Upper lobe of left lung (tissue), 6 donors: Measurements from ENCODE around the gene UBAC2. TPM values are rescaled to one million over a fixed set of nuclear protein-coding genes. Genes with fewer than 3 reads are reported as not detected.

Source experiments
- ATAC-seq, 2 donors: fragments of 200-7000 bp; cut with Tn5 transposase; one replicate each; pipeline ENCODE4 v1.9.1; 2022; ENCODE audit warnings: mild to moderate bottlenecking in 2 of 2, moderate library complexity in 2 of 2; ENCODE audit not compliant: low FRiP score in 2 of 2
- DNase-seq, 2 donors: peaks; one replicate each; pipeline ENCODE4 v3.0.0-alpha.2; 2019 to 2020
- H3K27ac ChIP-seq, 4 donors: fragments of 200-600 bp; sonication (generic); one replicate each; pipeline ENCODE4 v1.5.1; 2016 to 2019
- H3K27me3 ChIP-seq, 4 donors: fragments of 200-600 bp; sonication (generic); one replicate each; pipeline ENCODE4 v1.5.1; 2017 to 2019
- H3K36me3 ChIP-seq, 4 donors: fragments of 200-600 bp; sonication (generic); one replicate each; pipeline ENCODE4 v1.5.1; 2016 to 2019
- H3K4me1 ChIP-seq, 4 donors: fragments of 200-600 bp; sonication (generic); one replicate each; pipeline ENCODE4 v1.5.1; 2018 to 2019
- H3K4me3 ChIP-seq, 4 donors: fragments of 200-600 bp; sonication (generic); one replicate each; pipeline ENCODE4 v1.5.1; 2017 to 2019; ENCODE audit warnings: mild to moderate bottlenecking in 2 of 4, moderate library complexity in 1 of 4
- H3K9me3 ChIP-seq, 4 donors: fragments of 200-600 bp; sonication (generic); one replicate each; pipeline ENCODE4 v1.5.1; 2018 to 2019
- CTCF ChIP-seq, 6 experiments: fragments of 450-650 bp in 4 of 6; fragments of 200-600 bp in 2 of 6; sonication (generic) in 2 of 6; IDR thresholded peaks; one replicate each; pipeline ENCODE4 v1.5.1; 2016 to 2019; ENCODE audit warnings: antibody characterized with exemption in 6 of 6
- EP300 ChIP-seq, 4 donors: sonication (generic); formaldehyde crosslinking; IDR thresholded peaks; one replicate each; pipeline ENCODE4 v1.5.1; 2017; ENCODE audit warnings: antibody characterized with exemption in 4 of 4, control low read depth in 2 of 4
- POLR2A ChIP-seq, 4 donors: fragments of 450-650 bp; IDR thresholded peaks; one replicate each; pipeline ENCODE4 v1.5.1; 2016 to 2017; ENCODE audit warnings: antibody characterized with exemption in 4 of 4, mild to moderate bottlenecking in 2 of 4
- POLR2AphosphoS5 ChIP-seq, 2 donors: sonication (generic); formaldehyde crosslinking; IDR thresholded peaks; one replicate each; pipeline ENCODE4 v1.5.1; 2017; ENCODE audit warnings: antibody characterized with exemption in 2 of 2
- WGBS, 2 donors: methylation state at CpG; one replicate each; pipeline ENCODE4 v1.1.5; 2017 to 2018; 5-methylcytosine and 5-hydroxymethylcytosine counted together
- small RNA-seq, 4 donors: library from RNA; depleted of rRNA; stranded (forward); fragments of <200 nt; gene quantifications; one replicate each; pipeline ENCODE3, GENCODE V24; 2016
- total RNA-seq, 6 donors: library from RNA; depleted of rRNA in 4 of 6; stranded (reverse); fragments of >200 nt in 4 of 6; gene quantifications; one replicate each; pipeline versions ENCODE4 v1.1.0 to v1.2.1, GENCODE V29; 2016 to 2021
- donor health status: DM: no; HTN: no; CAD: no; lungs with moderate emphysema.
- donor health status: DM: no; HTN: yes; CAD: no; lungs with severe emphysema.

Gene UBAC2
- total RNA-seq, 6 donors from 2014 or later, result 29.3 to 55.5 (median 47.7) TPM

GRCh38 chr13:99435116-99435515 lies 234.5 kb downstream of the UBAC2 start:
- H3K27me3 ChIP-seq, result no peaks in the 10 kb centered on the region
- no peaks in the 10 kb centered on the region for H3K36me3 ChIP-seq
- ATAC-seq (no peak), DNase-seq (no peak)
- TF ChIP-seq EP300 (IDR thresholded peaks at IDR 0.05) (no peak), POLR2AphosphoS5 (IDR thresholded peaks at IDR 0.05) (no peak), POLR2A (IDR thresholded peaks at IDR 0.05) (no peak), CTCF (IDR thresholded peaks at IDR 0.05) (no peak)
- no peaks in the 10 kb centered on the region for H3K9me3 ChIP-seq
- H3K27ac ChIP-seq, result no peak overlapping the region
- peaks cover 22 to 28% (median 27%) of the 10 kb centered on the region in 4 donors for H3K4me1 ChIP-seq
- no peak overlapping the region for H3K4me3 ChIP-seq
- 94 to 96% methylated on average over 6 of the region's 6 CpGs for WGBS, 2 donors

DNA sequence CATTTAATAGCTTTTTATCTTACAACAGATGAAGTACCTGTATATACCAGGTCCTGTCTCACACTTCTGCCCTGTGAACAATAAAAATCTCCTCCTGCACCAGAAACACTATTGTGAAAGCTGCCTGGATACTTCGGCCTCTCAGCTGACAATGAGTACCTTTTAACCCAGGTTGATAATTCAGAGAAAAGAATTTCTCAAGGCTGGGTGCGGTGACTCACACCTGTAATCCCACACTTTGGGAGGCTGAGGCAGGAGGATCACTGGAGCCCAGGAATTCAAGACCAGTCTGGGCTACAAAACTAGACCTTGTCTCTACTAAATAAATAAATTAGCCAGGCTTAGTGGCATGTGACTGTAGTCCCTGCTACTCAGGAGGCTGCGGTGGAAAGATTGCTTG lies 235.3 kb downstream of the UBAC2 start:
- WGBS, 2 donors, result 41 to 58% methylated on average over 3 of the region's 3 CpGs
- TF ChIP-seq CTCF (IDR thresholded peaks at IDR 0.05) (no peak), EP300 (IDR thresholded peaks at IDR 0.05) (no peak), POLR2A (IDR thresholded peaks at IDR 0.05) (no peak), POLR2AphosphoS5 (IDR thresholded peaks at IDR 0.05) (no peak)
- H3K4me1 ChIP-seq, result peaks cover 22 to 28% (median 27%) of the 10 kb centered on the region in 4 donors
- no peaks in the 10 kb centered on the region for H3K27me3 ChIP-seq
- H3K27ac ChIP-seq, result no peak overlapping the region
- H3K4me3 ChIP-seq, result no peak overlapping the region
- no peaks in the 10 kb centered on the region for H3K36me3 ChIP-seq
- ATAC-seq (no peak), DNase-seq (peak in 1 of 2 donors; percentile 50)
- H3K9me3 ChIP-seq, result no peaks in the 10 kb centered on the region

Small RNA genes lying within 50 kb of the gene (small RNA-seq; reads per million reads assigned to genes)
- 0 reads per million in 4 donors for gene MIR623
- 0.13 to 2.7 (median 0.46) reads per million in 4 donors for gene RN7SKP9

Other genes with a start within 250 kb of the UBAC2 start
- 100 to 1,000 TPM; 155 to 284 (median 170) TPM for gene DOCK9, start 222.8 kb upstream of the UBAC2 start, total RNA-seq
- under 1 TPM in 2 of 6 donors, not detected in 4; 0.52 to 0.94 TPM for gene GPR18, start 57.5 kb downstream of the UBAC2 start, total RNA-seq
- 10 to 100 TPM in 3 of 6 donors, 1 to 10 TPM in 3; 2.6 to 13.5 (median 10.0) TPM for gene GPR183, start 106.5 kb downstream of the UBAC2 start, total RNA-seq